Astrocyte (in vitro differentiated cells and primary cell): ENCODE data around the gene TRIP13. TPM values are rescaled to one million over a fixed set of nuclear protein-coding genes. Genes with fewer than 3 reads are reported as not detected.

Experiments used
- DNase-seq: peaks from one replicate; pipeline ENCODE4 v3.0.0-alpha.2; 2010; ENCODE audit warnings: low read depth
- FAIRE-seq: peaks from 2 replicates; lab custom pipeline; 2011; peaks lifted over from hg19 to GRCh38; lab: Jason Lieb, UNC
- H2AFZ ChIP-seq: 2 replicates; pipeline ENCODE4 v1.6.0; 2012; ENCODE audit warnings: low read depth, low read length, inconsistent platforms
- H3K27ac ChIP-seq: 2 replicates; pipeline ENCODE4 v1.5.1; 2011; ENCODE audit warnings: low read depth, low read length, inconsistent platforms
- H3K27me3 ChIP-seq: 2 replicates; pipeline ENCODE4 v1.6.0; 2011; ENCODE audit warnings: low read length, inconsistent platforms; ENCODE audit not compliant: insufficient read depth
- H3K36me3 ChIP-seq: 2 replicates; pipeline ENCODE4 v1.5.1; 2011; ENCODE audit warnings: low read length, inconsistent platforms; ENCODE audit not compliant: insufficient read depth
- H3K4me1 ChIP-seq: 2 replicates; pipeline ENCODE4 v1.5.1; 2011; ENCODE audit warnings: low read length, inconsistent platforms; ENCODE audit not compliant: insufficient read depth
- H3K4me2 ChIP-seq: 2 replicates; pipeline ENCODE4 v1.6.0; 2012; ENCODE audit warnings: low read length, inconsistent platforms
- H3K4me3 ChIP-seq: 2 replicates; pipeline ENCODE4 v1.5.1; 2011; ENCODE audit warnings: low read depth, mild to moderate bottlenecking, low read length, inconsistent platforms; ENCODE audit not compliant: insufficient read depth
- H3K79me2 ChIP-seq: 2 replicates; pipeline ENCODE4 v1.6.0; 2012; ENCODE audit warnings: mild to moderate bottlenecking, low read length, inconsistent platforms; ENCODE audit not compliant: insufficient read depth
- H3K9ac ChIP-seq: 2 replicates; pipeline ENCODE4 v1.6.0; 2012; ENCODE audit warnings: mild to moderate bottlenecking, low read length, inconsistent platforms
- H3K9me3 ChIP-seq: 2 replicates; pipeline ENCODE4 v1.5.1; 2012; ENCODE audit warnings: low read depth, mild to moderate bottlenecking, low read length, inconsistent platforms; ENCODE audit not compliant: insufficient read depth
- H4K20me1 ChIP-seq: 2 replicates; pipeline ENCODE4 v1.6.0; 2012; ENCODE audit warnings: low read length, inconsistent platforms; ENCODE audit not compliant: insufficient read depth
- H3K27ac Mint-ChIP-seq: one replicate; pipeline ENCODE4 v1.8.0; 2021; ENCODE audit warnings: mild to moderate bottlenecking, mixed read lengths; ENCODE audit not compliant: unreplicated experiment
- H3K27me3 Mint-ChIP-seq: one replicate; pipeline ENCODE4 v1.8.0; 2021; ENCODE audit warnings: low read depth, mixed read lengths; ENCODE audit not compliant: unreplicated experiment
- H3K36me3 Mint-ChIP-seq: one replicate; pipeline ENCODE4 v1.8.0; 2021; ENCODE audit warnings: low read depth, mixed read lengths; ENCODE audit not compliant: unreplicated experiment
- H3K4me1 Mint-ChIP-seq: one replicate; pipeline ENCODE4 v1.8.0; 2021; ENCODE audit warnings: low read depth, mixed read lengths; ENCODE audit not compliant: unreplicated experiment
- H3K4me3 Mint-ChIP-seq: one replicate; pipeline ENCODE4 v1.8.0; 2021; ENCODE audit warnings: mild to moderate bottlenecking, moderate library complexity, mixed read lengths; ENCODE audit not compliant: unreplicated experiment
- H3K9me3 Mint-ChIP-seq: one replicate; pipeline ENCODE4 v1.8.0; 2021; ENCODE audit warnings: mild to moderate bottlenecking, mixed read lengths; ENCODE audit not compliant: unreplicated experiment
- CTCF ChIP-seq: IDR thresholded peaks from 2 replicates; pipeline ENCODE4 v1.5.1; 2011; ENCODE audit warnings: low read depth, mild to moderate bottlenecking, inconsistent platforms, low read length, moderate library complexity; ENCODE audit not compliant: insufficient read depth
- EZH2 ChIP-seq: IDR thresholded peaks from 2 replicates; pipeline ENCODE4 v1.6.1; 2012; ENCODE audit warnings: mild to moderate bottlenecking, low read length, inconsistent platforms; ENCODE audit not compliant: insufficient read depth
- total RNA-seq: library from RNA; stranded (reverse); gene quantifications from 2 replicates; pipeline ENCODE4 v1.2.1, GENCODE V29; 2021

TRIP13 gene
- total RNA-seq, 1 donor from 2014 or later, result 7.3 TPM

GRCh38 chr5:944992-945685 is 52.5 kb downstream of the TRIP13 start:
- Histone ChIP-seq H3K36me3 (no peaks in the 10 kb centered on the region), H3K79me2 (no peaks in the 10 kb centered on the region), H3K4me2 (no peak overlapping the region), H3K27me3 (peaks cover 66% of the 10 kb centered on the region), H3K4me1 (no peaks in the 10 kb centered on the region), H3K9ac (no peak overlapping the region), H3K9me3 (peaks cover 5% of the 10 kb centered on the region), H4K20me1 (peaks cover 7% of the 10 kb centered on the region), H2AFZ (no peak overlapping the region), H3K27ac (no peak overlapping the region), H3K4me3 (no peak overlapping the region)
- Mint-ChIP-seq H3K4me3 (no peak overlapping the region), H3K27ac (no peak overlapping the region), H3K36me3 (no peaks in the 10 kb centered on the region), H3K27me3 (peaks cover 73% of the 10 kb centered on the region), H3K4me1 (peaks cover 18% of the 10 kb centered on the region), H3K9me3 (peaks cover 2% of the 10 kb centered on the region)
- FAIRE-seq (no peak), DNase-seq (no peak)
- no peak for TF ChIP-seq CTCF
- no peak for TF ChIP-seq EZH2

- H3K4me1 ChIP-seq, result no peaks in the 10 kb centered on the region
- H3K79me2 ChIP-seq, result no peaks in the 10 kb centered on the region
- DNase-seq, result no peak
- no peak overlapping the region for H3K4me2 ChIP-seq
- H3K36me3 ChIP-seq, result no peaks in the 10 kb centered on the region
- Mint-ChIP-seq H3K27ac (no peak overlapping the region), H3K9me3 (peaks cover 3% of the 10 kb centered on the region), H3K27me3 (peaks cover 76% of the 10 kb centered on the region), H3K4me1 (peaks cover 18% of the 10 kb centered on the region), H3K4me3 (no peak overlapping the region), H3K36me3 (peaks cover 2% of the 10 kb centered on the region)
- peaks cover 7% of the 10 kb centered on the region for H4K20me1 ChIP-seq
- no peak for FAIRE-seq
- no peak overlapping the region for H2AFZ ChIP-seq
- H3K9ac ChIP-seq, result no peak overlapping the region
- peak; percentile 15 for TF ChIP-seq EZH2
- no peak for TF ChIP-seq CTCF
- peaks cover 13% of the 10 kb centered on the region for H3K9me3 ChIP-seq
- no peak overlapping the region for H3K4me3 ChIP-seq
- no peak overlapping the region for H3K27ac ChIP-seq
- H3K27me3 ChIP-seq, result peaks cover 74% of the 10 kb centered on the region
Measured at GRCh38 chr5:945691-946551, 53.2 kb downstream of the TRIP13 start.
